ENCODE measurements around the gene TRIM5.

Gene TRIM5

DNA sequence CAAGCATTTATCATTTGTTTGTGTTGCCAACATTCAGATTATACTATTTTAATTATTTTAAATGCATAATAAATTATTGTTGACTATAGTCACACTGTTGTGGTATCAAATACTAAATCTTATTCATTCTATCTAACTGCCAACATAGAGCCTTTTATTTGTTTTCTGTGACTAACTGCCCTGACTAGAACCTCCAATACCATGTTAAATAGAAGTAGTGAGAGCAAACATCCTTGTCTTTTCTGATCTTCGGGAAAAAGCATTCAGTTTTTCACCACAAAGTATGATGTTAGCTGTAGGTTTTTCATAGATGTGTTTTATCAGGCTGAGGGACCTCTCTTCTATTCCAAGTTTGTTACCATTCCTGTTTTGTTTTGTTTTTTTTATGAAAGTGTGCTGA, 44.9 kb downstream of the TRIM5 start:
- DNase-seq = no peak
- in situ Hi-C loops (cut with HindIII; ENCODE audit: low pct_ligation_motif_present, low pct_unique_long_range_greater_than_20kb, low sequenced_read_pairs) = no loop called here

- DNase-seq = no peak
- in situ Hi-C loops (cut with HindIII; ENCODE audit: low pct_ligation_motif_present, low pct_unique_long_range_greater_than_20kb, low sequenced_read_pairs) = no loop called here
These were observed 52.8 kb downstream of the TRIM5 start for GRCh38 chr11:5631969-5632635.

- in situ Hi-C loops (cut with HindIII; ENCODE audit: low pct_ligation_motif_present, low pct_unique_long_range_greater_than_20kb, low sequenced_read_pairs) = no loop called here
- DNase-seq = no peak
These were observed 53.5 kb downstream of the TRIM5 start for GRCh38 chr11:5631417-5631816.

DNA sequence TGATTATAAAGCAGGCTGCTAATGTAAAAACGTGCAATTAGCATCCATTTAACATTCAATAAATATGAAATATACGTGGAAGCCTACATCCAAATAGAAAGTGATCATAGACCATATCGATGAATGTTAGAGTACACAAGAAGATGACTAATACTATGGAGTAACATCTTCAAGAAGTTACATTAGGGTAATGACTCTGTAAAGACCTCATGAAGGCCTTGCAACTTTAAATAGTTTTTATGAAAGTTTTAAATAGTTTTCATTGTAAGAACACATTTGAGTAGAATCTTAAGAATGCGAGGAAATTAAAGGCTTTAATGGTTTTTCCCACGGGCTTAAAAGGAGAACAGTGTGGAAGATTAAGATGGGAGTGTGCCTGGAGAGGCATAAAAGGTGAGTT, 58.7 kb downstream of the TRIM5 start:
- in situ Hi-C loops (cut with HindIII; ENCODE audit: low pct_ligation_motif_present, low pct_unique_long_range_greater_than_20kb, low sequenced_read_pairs) = no loop called here
- DNase-seq = no peak

DNA sequence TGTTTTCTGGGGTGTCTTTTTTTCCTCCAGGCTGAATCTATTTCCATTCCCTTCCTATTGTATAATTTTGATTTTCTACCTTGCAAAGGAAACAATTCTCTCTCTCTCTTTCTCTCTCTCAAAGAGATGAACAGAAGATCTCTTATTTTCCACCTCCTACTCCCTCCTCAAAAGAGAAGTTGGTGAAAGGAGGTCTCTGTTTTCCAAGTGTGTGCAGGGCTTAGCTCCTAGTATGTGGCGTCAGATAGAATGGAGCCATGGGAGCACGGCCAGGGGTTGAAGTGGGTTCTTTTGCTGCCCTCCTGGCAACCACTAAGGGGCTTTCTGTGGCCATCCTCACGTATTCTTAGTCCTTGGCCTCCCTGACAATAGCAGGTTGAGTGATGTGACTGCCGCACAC, 59.6 kb downstream of the TRIM5 start:
- in situ Hi-C loops (cut with HindIII; ENCODE audit: low pct_ligation_motif_present, low pct_unique_long_range_greater_than_20kb, low sequenced_read_pairs) = no loop called here
- no peak for DNase-seq

DNA sequence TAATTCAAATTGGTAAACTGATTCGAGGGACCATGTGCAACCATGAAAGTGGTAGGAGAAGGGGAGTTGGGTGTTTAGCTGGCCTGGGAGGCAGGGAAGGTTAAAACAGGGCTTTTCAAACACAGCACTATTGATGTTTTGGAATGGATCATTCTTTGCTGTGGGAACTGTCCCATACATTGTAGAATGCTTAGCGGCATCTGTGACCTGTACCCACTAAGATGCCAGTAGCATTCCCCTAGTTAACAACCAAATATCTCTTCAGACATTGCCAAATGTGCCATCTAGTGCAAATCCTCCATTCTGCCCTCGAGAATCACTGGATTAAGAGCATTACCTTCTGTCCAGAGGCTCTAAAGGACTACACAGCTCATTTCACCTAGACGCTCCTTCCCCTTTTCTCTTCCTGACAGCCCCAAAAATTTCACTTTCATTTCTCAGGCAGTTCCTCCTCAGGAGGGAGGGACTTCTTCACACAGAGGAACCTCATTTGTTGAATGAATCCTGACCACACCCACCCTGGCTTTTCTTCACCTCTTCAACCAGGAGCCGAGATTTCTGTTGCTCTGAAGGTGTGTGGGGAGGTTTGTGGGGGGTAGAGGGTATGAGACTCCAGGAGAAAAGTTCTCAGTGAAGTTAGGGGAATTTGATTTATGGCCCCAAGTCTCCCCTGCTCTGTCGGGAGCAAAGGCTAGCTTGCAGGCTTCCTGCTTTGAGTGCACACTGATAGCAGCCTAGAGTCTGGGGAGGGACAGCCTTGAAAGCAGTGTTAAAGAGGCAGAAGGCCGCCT, 60.2 kb downstream of the TRIM5 start, which contains the start of gene TRIM34:
TSS of gene TRIM34 (plus strand) at position 513 of the 791 bp plus-strand sequence. CDS start 7,331 bp downstream, outside the sequence.
- DNase-seq = peak; percentile 77
- in situ Hi-C loops (cut with HindIII; ENCODE audit: low pct_ligation_motif_present, low pct_unique_long_range_greater_than_20kb, low sequenced_read_pairs) = no loop called here

- DNase-seq = no peak
- in situ Hi-C loops (cut with HindIII; ENCODE audit: low pct_ligation_motif_present, low pct_unique_long_range_greater_than_20kb, low sequenced_read_pairs) = no loop called here
These were observed 62.1 kb downstream of the TRIM5 start for GRCh38 chr11:5622802-5623201.

DNA sequence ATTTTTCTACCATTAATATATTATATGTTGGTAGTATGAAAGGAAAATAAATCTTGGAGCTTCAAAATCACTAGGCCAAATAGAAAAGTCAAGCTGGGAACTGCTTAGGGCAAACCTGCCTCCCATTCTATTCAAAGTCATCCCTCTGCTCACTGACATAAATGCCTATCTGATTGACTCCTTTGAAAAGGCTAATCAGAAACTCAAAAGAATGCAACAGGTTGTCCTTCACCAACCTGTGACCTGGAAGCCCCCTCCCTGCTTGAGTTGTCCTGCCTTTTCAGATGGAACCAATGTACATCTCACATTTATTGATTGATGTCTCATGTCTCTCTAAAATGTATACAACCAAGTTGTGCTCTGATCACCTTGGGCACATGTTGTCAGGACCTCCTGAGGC, 63.3 kb downstream of the TRIM5 start:
- no peak for DNase-seq
- in situ Hi-C loops (cut with HindIII; ENCODE audit: low pct_ligation_motif_present, low pct_unique_long_range_greater_than_20kb, low sequenced_read_pairs) = no loop called here

- in situ Hi-C loops (cut with HindIII; ENCODE audit: low pct_ligation_motif_present, low pct_unique_long_range_greater_than_20kb, low sequenced_read_pairs) = no loop called here
- DNase-seq = no peak
These were observed 64.0 kb downstream of the TRIM5 start for GRCh38 chr11:5620651-5621521.

- no peak for DNase-seq
- in situ Hi-C loops (cut with HindIII; ENCODE audit: low pct_ligation_motif_present, low pct_unique_long_range_greater_than_20kb, low sequenced_read_pairs) = no loop called here
These were observed 66.1 kb downstream of the TRIM5 start for GRCh38 chr11:5618807-5619206.

All from ACHN (cell line).